GM18868 (cell line): ENCODE results near the gene OBSCN.

Source experiments
- ATAC-seq: cut with Tn5 transposase; IDR thresholded peaks from one replicate; pipeline ENCODE4 v1.9.1; 2021; ENCODE audit warnings: mild to moderate bottlenecking, moderate library complexity; ENCODE audit not compliant: unreplicated experiment

Gene OBSCN

GRCh38 chr1:228304225-228304624, 96.4 kb downstream of the OBSCN start:
- no peak for ATAC-seq

GRCh38 chr1:228304766-228305395, 97.0 kb downstream of the OBSCN start:
- ATAC-seq = no peak

GRCh38 chr1:228305721-228306152, 97.9 kb downstream of the OBSCN start:
- ATAC-seq = no peak

GRCh38 chr1:228306275-228307217, 98.7 kb downstream of the OBSCN start:
- ATAC-seq = no peak

GRCh38 chr1:228307218-228308023, 99.6 kb downstream of the OBSCN start:
- ATAC-seq = no peak

- no peak for ATAC-seq
Measured at GRCh38 chr1:228308085-228308601, 100.3 kb downstream of the OBSCN start.

GRCh38 chr1:228308628-228309325, 100.9 kb downstream of the OBSCN start:
- no peak for ATAC-seq

GRCh38 chr1:228309326-228310067, 101.7 kb downstream of the OBSCN start:
- no peak for ATAC-seq

GRCh38 chr1:228310162-228310792, 102.4 kb downstream of the OBSCN start:
- no peak for ATAC-seq

- ATAC-seq = no peak
Measured at GRCh38 chr1:228311091-228311490, 103.2 kb downstream of the OBSCN start.

- no peak for ATAC-seq
Measured at GRCh38 chr1:228312136-228312764, 104.4 kb downstream of the OBSCN start.

GRCh38 chr1:228313536-228314277, 105.9 kb downstream of the OBSCN start:
- no peak for ATAC-seq

GRCh38 chr1:228314315-228314657, 106.4 kb downstream of the OBSCN start:
- no peak for ATAC-seq

GRCh38 chr1:228314658-228315483, 107.0 kb downstream of the OBSCN start:
- no peak for ATAC-seq

- no peak for ATAC-seq
Measured at GRCh38 chr1:228315484-228315944, 107.7 kb downstream of the OBSCN start.

- no peak for ATAC-seq
Measured at GRCh38 chr1:228315945-228316588, 108.2 kb downstream of the OBSCN start.
